Activated T-helper 17 cell treated with anti-CD3 and anti-CD28 coated beads, Interleukin-2, amount 50 U/mL, for 72 hours (primary cell): ENCODE data around the gene PRKD1. TPM values are rescaled to one million over a fixed set of nuclear protein-coding genes. Genes with fewer than 3 reads are reported as not detected.
"Not testable (repeated sequence)": the region's sequence is repeated elsewhere in the genome, so short reads cannot be mapped to it uniquely, and the experiment has no call there.

ENCODE experiments used
- ATAC-seq: fragments of 150-1000 bp; cut with Tn5 transposase; replicated peaks from 2 replicates; pipeline ENCODE4 v1.10.0; 2021; ENCODE audit warnings: mild to moderate bottlenecking, moderate library complexity
- H3K27ac Mint-ChIP-seq: one replicate; pipeline ENCODE4 v1.8.0; 2022; ENCODE audit warnings: mixed read lengths
- H3K27me3 Mint-ChIP-seq: one replicate; pipeline ENCODE4 v1.8.0; 2022; ENCODE audit warnings: mixed read lengths
- H3K36me3 Mint-ChIP-seq: one replicate; pipeline ENCODE4 v1.8.0; 2022; ENCODE audit warnings: low read depth, mild to moderate bottlenecking, mixed read lengths
- H3K4me1 Mint-ChIP-seq: one replicate; pipeline ENCODE4 v1.8.0; 2022; ENCODE audit warnings: mixed read lengths
- H3K4me3 Mint-ChIP-seq: one replicate; pipeline ENCODE4 v1.8.0; 2022; ENCODE audit warnings: mild to moderate bottlenecking, mixed read lengths
- H3K9me3 Mint-ChIP-seq: one replicate; pipeline ENCODE4 v1.8.0; 2022; ENCODE audit warnings: mixed read lengths
- total RNA-seq, 2 donors: library from RNA; stranded (reverse); gene quantifications; one replicate each; pipeline ENCODE4 v1.2.3, GENCODE V29; 2022

Gene PRKD1
- total RNA-seq, 2 donors from 2014 or later, result not detected

- Mint-ChIP-seq H3K27me3 (no peaks in the 10 kb centered on the region), H3K4me3 (no peak overlapping the region), H3K27ac (no peak overlapping the region), H3K4me1 (no peaks in the 10 kb centered on the region), H3K36me3 (no peaks in the 10 kb centered on the region), H3K9me3 (peaks cover 9% of the 10 kb centered on the region)
- ATAC-seq, result no peak
Measured at GRCh38 chr14:29738950-29739349, 188.7 kb downstream of the PRKD1 start.

DNA sequence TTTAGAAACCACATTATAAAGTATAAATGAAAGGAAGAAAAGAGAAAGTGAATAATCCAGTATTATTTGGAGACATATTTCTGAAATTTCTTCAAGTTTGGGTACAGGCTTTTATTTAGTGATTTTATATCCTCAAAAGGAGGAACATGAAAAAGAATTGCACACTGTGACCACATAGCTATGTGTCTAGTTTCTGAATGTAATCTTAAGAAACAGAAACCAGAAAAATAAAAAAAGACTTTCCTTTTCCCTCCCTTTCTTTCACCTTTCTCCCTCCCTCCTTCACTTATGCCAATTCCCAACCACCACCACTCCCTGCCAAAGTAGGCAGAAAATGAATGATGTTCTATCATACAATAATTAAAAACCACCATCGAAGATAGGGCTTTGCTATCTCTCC, 189.6 kb downstream of the PRKD1 start:
- peaks cover 4% of the 10 kb centered on the region for H3K9me3 Mint-ChIP-seq
- H3K27ac Mint-ChIP-seq, result no peak overlapping the region
- H3K4me3 Mint-ChIP-seq, result no peak overlapping the region
- H3K36me3 Mint-ChIP-seq, result no peaks in the 10 kb centered on the region
- H3K27me3 Mint-ChIP-seq, result no peaks in the 10 kb centered on the region
- ATAC-seq, result no peak
- H3K4me1 Mint-ChIP-seq, result no peaks in the 10 kb centered on the region

DNA sequence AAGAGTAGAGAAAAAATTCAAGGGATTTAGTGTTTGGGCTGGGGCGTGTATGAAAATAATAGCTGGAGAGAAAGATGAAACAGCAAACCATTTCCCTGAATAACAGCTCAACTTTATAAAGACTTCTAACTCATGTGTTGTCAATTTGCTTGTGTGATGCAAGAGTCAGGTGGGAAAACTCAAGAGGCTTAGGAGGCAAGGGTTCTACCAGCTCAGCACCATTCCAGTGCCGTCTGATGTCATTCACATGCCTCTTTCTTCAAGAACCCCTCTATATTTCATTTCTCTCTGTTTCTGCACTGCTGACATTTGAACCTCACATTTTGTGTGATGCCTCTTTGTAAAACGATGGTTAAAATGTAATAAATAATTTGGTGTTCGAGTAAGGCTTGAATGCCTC, 192.2 kb downstream of the PRKD1 start:
- H3K4me1 Mint-ChIP-seq, result no peaks in the 10 kb centered on the region
- H3K27ac Mint-ChIP-seq, result no peak overlapping the region
- no peak for ATAC-seq
- H3K36me3 Mint-ChIP-seq, result no peaks in the 10 kb centered on the region
- H3K9me3 Mint-ChIP-seq, result peaks cover 4% of the 10 kb centered on the region
- H3K4me3 Mint-ChIP-seq, result no peak overlapping the region
- no peaks in the 10 kb centered on the region for H3K27me3 Mint-ChIP-seq

GRCh38 chr14:29734732-29735131, 192.9 kb downstream of the PRKD1 start:
- Mint-ChIP-seq H3K27me3 (no peaks in the 10 kb centered on the region), H3K36me3 (no peaks in the 10 kb centered on the region), H3K4me1 (no peaks in the 10 kb centered on the region), H3K4me3 (no peak overlapping the region), H3K9me3 (peaks cover 8% of the 10 kb centered on the region), H3K27ac (no peak overlapping the region)
- no peak for ATAC-seq

GRCh38 chr14:29726560-29727331, 200.9 kb downstream of the PRKD1 start:
- not testable (repeated sequence) for H3K4me3 Mint-ChIP-seq, ATAC-seq, H3K27ac Mint-ChIP-seq, H3K36me3 Mint-ChIP-seq, H3K4me1 Mint-ChIP-seq, H3K27me3 Mint-ChIP-seq
- H3K9me3 Mint-ChIP-seq, result peaks cover 14% of the 10 kb centered on the region

DNA sequence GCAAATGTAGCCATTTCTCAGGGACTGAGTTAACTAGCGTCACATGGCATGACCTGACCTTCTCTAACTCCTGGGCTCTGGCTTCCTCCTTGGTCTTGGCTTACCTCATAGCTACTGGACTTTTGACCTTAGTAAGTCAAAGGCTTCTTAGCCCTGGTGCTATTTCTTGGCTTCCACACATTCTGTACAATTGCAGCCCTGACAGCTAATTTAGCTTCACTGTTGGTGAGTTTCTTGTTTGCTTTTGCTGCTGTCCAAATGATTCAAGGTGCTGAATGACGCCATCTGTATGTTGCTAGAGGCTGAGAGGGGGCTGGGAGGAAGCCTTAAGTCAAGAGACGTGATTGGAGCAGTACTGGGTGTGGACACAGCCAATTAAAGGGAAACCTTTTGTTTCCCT, 202.7 kb downstream of the PRKD1 start:
- Mint-ChIP-seq H3K36me3 (no peaks in the 10 kb centered on the region), H3K9me3 (peaks cover 12% of the 10 kb centered on the region), H3K4me1 (no peaks in the 10 kb centered on the region), H3K4me3 (no peak overlapping the region), H3K27ac (no peak overlapping the region), H3K27me3 (no peaks in the 10 kb centered on the region)
- no peak for ATAC-seq

DNA sequence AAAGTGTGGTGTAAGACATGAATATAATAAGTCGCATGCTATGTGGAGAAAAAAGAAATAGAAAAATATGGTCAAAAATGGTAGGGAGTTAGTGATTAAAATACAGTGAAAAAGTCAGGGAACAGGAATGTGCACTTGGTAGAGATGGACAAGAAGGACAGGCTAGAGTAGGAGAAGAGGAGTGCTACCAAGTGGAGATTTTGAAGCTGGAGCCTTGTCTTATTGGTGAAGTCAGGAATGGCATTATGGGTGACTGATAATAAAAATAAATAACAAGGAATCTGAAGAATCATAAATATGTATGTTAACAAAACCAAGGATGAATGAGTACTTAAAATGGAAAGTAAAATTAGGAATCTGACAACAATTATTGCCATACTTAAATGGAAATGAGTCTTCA, 204.8 kb downstream of the PRKD1 start:
- ATAC-seq, result no peak
- no peak overlapping the region for H3K27ac Mint-ChIP-seq
- no peaks in the 10 kb centered on the region for H3K4me1 Mint-ChIP-seq
- H3K9me3 Mint-ChIP-seq, result peaks cover 8% of the 10 kb centered on the region
- H3K4me3 Mint-ChIP-seq, result no peak overlapping the region
- no peaks in the 10 kb centered on the region for H3K27me3 Mint-ChIP-seq
- no peaks in the 10 kb centered on the region for H3K36me3 Mint-ChIP-seq

GRCh38 chr14:29721586-29721985, 206.1 kb downstream of the PRKD1 start:
- H3K27ac Mint-ChIP-seq, result no peak overlapping the region
- H3K9me3 Mint-ChIP-seq, result peaks cover 9% of the 10 kb centered on the region
- H3K27me3 Mint-ChIP-seq, result no peaks in the 10 kb centered on the region

GRCh38 chr14:29717901-29718300, 209.7 kb downstream of the PRKD1 start:
- H3K9me3 Mint-ChIP-seq, result peaks cover 5% of the 10 kb centered on the region
- H3K4me3 Mint-ChIP-seq, result no peak overlapping the region
- no peaks in the 10 kb centered on the region for H3K4me1 Mint-ChIP-seq
- no peaks in the 10 kb centered on the region for H3K36me3 Mint-ChIP-seq
- no peak for ATAC-seq
- no peak overlapping the region for H3K27ac Mint-ChIP-seq
- H3K27me3 Mint-ChIP-seq, result no peaks in the 10 kb centered on the region

More at GRCh38 chr14:29721586-29721985, 206.1 kb downstream of the PRKD1 start:
- no peaks in the 10 kb centered on the region for H3K36me3 Mint-ChIP-seq
- H3K4me1 Mint-ChIP-seq, result no peaks in the 10 kb centered on the region
- no peak for ATAC-seq
- no peak overlapping the region for H3K4me3 Mint-ChIP-seq

DNA sequence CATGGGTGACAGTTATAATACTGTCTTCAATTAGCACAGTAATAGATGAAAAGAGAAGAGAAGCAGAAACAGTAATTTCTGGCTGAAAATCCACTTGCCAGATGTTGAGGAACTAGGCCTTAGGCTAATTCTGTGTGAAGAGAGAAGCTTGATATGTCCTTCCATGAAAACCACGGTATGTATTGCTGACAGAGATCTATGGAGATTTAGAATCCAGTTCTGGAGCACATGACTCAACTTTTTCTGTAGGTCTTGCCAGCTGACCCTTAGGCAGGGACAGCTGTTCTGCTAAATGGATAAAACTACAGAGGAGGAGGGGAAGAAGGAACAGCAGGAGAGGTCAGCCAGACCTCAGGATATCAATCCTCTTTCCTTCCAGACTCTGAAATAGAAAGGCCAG, 211.5 kb downstream of the PRKD1 start:
- H3K36me3 Mint-ChIP-seq, result no peaks in the 10 kb centered on the region
- H3K27me3 Mint-ChIP-seq, result no peaks in the 10 kb centered on the region
- H3K4me3 Mint-ChIP-seq, result no peak overlapping the region
- H3K9me3 Mint-ChIP-seq, result peaks cover 5% of the 10 kb centered on the region
- ATAC-seq, result no peak
- no peaks in the 10 kb centered on the region for H3K4me1 Mint-ChIP-seq
- H3K27ac Mint-ChIP-seq, result no peak overlapping the region

DNA sequence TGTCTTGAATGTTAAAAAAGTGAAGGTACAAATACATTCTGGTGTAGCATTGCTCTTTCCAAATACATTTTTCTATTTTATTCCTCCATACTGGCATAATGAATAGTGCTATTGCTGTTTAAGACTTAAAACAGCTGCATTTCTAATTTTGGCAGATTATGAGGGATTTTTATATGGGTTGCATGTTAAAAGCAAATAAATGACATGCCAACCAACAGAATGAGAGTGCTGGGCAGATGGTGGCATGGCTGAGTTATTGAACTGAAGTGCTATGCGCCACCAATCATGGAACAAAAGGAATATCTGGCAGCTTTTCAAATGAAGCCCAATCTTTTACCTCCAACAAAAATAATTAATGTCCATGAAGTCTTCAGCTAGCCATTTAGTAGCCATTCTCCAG, 215.0 kb downstream of the PRKD1 start:
- H3K4me1 Mint-ChIP-seq, result no peaks in the 10 kb centered on the region
- no peaks in the 10 kb centered on the region for H3K27me3 Mint-ChIP-seq
- no peak overlapping the region for H3K27ac Mint-ChIP-seq
- ATAC-seq, result no peak
- H3K36me3 Mint-ChIP-seq, result no peaks in the 10 kb centered on the region
- peaks cover 13% of the 10 kb centered on the region for H3K9me3 Mint-ChIP-seq
- no peak overlapping the region for H3K4me3 Mint-ChIP-seq

DNA sequence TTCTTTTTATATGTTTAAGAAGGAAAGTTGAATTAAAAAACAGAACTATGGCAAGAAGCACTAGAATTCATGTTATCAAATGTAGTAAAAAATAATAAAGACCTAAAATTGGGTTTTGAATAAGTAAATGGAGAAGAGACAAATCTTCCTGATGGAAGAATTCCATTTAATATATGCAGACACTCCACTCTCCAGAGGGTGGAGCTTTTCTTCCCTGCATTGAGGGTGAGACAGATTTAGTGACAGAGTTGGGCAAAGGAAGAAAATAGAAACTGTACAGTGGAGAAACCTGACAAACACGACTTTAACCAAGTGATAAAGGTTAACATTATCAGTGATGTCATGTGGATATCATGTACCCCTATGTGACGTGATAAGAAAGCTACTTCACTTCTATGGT, 217.6 kb downstream of the PRKD1 start:
- no peak overlapping the region for H3K27ac Mint-ChIP-seq
- no peak for ATAC-seq
- no peaks in the 10 kb centered on the region for H3K4me1 Mint-ChIP-seq
- H3K4me3 Mint-ChIP-seq, result no peak overlapping the region
- H3K27me3 Mint-ChIP-seq, result no peaks in the 10 kb centered on the region
- no peaks in the 10 kb centered on the region for H3K36me3 Mint-ChIP-seq
- peaks cover 9% of the 10 kb centered on the region for H3K9me3 Mint-ChIP-seq

DNA sequence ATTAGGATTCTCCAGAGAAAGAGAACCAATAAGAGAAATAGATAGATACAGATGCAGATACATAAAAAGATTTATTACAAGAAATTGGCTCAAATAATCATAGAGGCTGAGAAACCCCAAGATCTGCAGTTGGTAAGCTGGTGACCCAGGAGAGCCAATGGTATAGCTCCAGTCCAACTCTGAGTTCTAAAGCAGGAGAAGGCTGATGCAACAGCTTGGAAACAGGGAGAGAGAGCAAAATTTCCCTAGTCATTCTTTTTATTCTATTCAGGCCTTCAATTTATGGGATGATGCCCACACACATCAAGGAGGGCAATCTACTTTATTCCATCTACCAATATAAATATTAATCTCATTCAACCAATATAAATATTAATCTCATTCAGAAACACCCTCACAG, 218.2 kb downstream of the PRKD1 start:
- no peaks in the 10 kb centered on the region for H3K36me3 Mint-ChIP-seq
- peaks cover 12% of the 10 kb centered on the region for H3K9me3 Mint-ChIP-seq
- H3K27me3 Mint-ChIP-seq, result no peaks in the 10 kb centered on the region
- no peak overlapping the region for H3K4me3 Mint-ChIP-seq
- no peak overlapping the region for H3K27ac Mint-ChIP-seq
- no peaks in the 10 kb centered on the region for H3K4me1 Mint-ChIP-seq
- no peak for ATAC-seq

- no peak for ATAC-seq
- no peaks in the 10 kb centered on the region for H3K36me3 Mint-ChIP-seq
- H3K4me3 Mint-ChIP-seq, result no peak overlapping the region
- H3K9me3 Mint-ChIP-seq, result peaks cover 18% of the 10 kb centered on the region
- no peaks in the 10 kb centered on the region for H3K27me3 Mint-ChIP-seq
- H3K4me1 Mint-ChIP-seq, result no peaks in the 10 kb centered on the region
- H3K27ac Mint-ChIP-seq, result no peak overlapping the region
Measured at GRCh38 chr14:29706700-29707099, 220.9 kb downstream of the PRKD1 start.

DNA sequence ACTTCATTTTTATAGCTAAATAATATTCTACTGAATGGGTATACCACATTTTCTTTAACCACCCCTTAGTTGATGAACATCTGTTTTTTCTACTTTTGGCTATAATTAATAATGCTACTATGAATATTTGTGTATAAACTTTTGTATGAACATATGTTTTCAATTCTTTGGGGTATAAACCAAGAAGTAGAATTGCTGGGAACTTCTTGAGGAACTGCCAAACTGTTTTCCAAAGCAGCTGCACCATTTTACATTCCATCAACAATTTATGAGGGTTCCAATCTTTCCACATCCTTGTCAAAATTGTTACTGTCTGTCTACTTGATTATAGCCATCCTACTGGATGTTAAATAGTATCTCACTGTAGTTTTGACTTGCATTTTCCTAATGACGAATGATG, 221.8 kb downstream of the PRKD1 start:
- H3K9me3 Mint-ChIP-seq, result peaks cover 18% of the 10 kb centered on the region
- ATAC-seq, result no peak
- no peak overlapping the region for H3K27ac Mint-ChIP-seq
- no peaks in the 10 kb centered on the region for H3K27me3 Mint-ChIP-seq
- no peak overlapping the region for H3K4me3 Mint-ChIP-seq
- no peaks in the 10 kb centered on the region for H3K36me3 Mint-ChIP-seq
- H3K4me1 Mint-ChIP-seq, result no peaks in the 10 kb centered on the region

GRCh38 chr14:29689597-29689996, 238.1 kb downstream of the PRKD1 start:
- not testable (repeated sequence) for H3K4me3 Mint-ChIP-seq, H3K27me3 Mint-ChIP-seq, ATAC-seq, H3K27ac Mint-ChIP-seq, H3K36me3 Mint-ChIP-seq, H3K4me1 Mint-ChIP-seq
- H3K9me3 Mint-ChIP-seq, result peaks cover 20% of the 10 kb centered on the region
